NB4 (cell line): ENCODE measurements around the gene SGSH.

Experiments used
- CTCF ChIP-seq: IDR thresholded peaks from one replicate; pipeline ENCODE4 v1.5.1; 2012; ENCODE audit warnings: low read depth, low read length
- MYC ChIP-seq: IDR thresholded peaks from 2 replicates; pipeline ENCODE4 v1.6.1; 2011; ENCODE audit warnings: low read depth, low read length
- POLR2A ChIP-seq: IDR thresholded peaks from 2 replicates; pipeline ENCODE4 v1.6.1; 2011; ENCODE audit warnings: mild to moderate bottlenecking; ENCODE audit not compliant: insufficient read length; ENCODE audit errors: extremely low read depth
- TF ChIP-seq, protein P1 (sequence below): IDR thresholded peaks from 2 replicates; pipeline ENCODE4 v1.6.1; 2011; ENCODE audit warnings: low read depth, low read length

- TF ChIP-seq CTCF (no peak), MYC (no peak), POLR2A (no peak)
- TF ChIP-seq, protein P1, sequence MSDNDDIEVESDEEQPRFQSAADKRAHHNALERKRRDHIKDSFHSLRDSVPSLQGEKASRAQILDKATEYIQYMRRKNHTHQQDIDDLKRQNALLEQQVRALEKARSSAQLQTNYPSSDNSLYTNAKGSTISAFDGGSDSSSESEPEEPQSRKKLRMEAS = no peak
These were observed 35.8 kb downstream of the SGSH start for GRCh38 chr17:80184423-80184714.
